ENCODE data around the gene GUCY1A2.

Gene GUCY1A2

GRCh38 chr11:106642331-106642730 is 375.9 kb downstream of the GUCY1A2 start:
- DNase-seq = no peak

DNA sequence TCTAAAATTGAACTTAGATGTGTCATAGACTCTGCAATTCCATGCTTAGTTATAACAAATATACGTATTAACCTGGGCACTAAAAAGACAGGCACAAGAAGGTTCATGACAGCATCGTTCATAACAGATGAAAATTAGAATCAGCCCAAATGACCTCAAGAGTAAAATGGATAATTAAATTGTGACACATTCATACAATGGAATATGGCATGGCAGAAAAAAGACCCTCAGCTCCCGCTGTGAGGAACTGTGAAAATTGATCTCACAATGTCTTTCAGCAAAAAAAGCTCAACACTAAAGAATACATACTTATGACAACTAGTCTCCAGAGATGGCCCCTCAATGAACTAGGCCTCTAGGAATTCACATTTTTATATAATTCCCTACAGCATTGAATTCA is 386.0 kb downstream of the GUCY1A2 start:
- DNase-seq = no peak

DNA sequence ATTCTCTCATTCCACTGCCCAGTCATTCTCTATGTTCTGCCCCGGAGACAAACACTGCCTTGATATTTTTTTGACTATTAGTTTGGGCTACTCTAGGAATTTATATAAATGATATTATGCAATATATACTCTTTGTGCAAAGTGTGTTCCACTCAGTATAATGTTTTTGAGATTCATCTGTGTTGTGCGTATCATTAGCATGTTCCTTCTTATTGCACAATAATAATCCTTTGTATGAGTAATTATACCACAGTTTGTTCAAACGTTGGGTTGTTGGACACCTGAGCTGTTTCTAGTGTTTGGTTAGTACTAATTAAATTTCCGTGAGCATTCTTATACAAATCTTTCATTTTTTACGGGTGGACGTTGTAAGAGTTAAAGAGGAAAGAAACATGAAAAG is 390.6 kb downstream of the GUCY1A2 start:
- DNase-seq = no peak

DNA sequence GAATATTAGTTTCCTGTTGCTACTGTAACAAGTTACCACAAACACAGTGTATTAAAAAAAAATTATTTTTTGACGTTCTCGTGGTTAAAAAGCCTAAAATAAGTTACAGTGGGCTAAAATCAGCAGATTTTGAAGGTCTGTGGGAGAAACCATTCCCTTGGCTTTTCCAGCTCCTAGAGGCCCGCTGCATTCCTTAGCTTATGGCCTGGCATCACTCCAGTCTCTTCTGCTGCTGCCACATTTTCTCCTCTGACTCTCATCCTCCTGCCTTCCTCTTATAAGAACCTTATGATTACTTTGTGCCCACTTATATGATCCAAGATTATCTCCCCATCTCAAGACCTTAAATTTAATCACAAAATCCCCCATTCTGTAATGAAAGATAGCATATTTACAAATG is 392.7 kb downstream of the GUCY1A2 start:
- DNase-seq = no peak

- no peak for DNase-seq
These were observed 393.9 kb downstream of the GUCY1A2 start for GRCh38 chr11:106624377-106624776.
